ENCODE results near the gene ABLIM3. TPM values are rescaled to one million over a fixed set of nuclear protein-coding genes. Genes with fewer than 3 reads are reported as not detected.

Gene ABLIM3
- total RNA-seq, 1 experiment from 2014 or later, result 14.3 TPM

GRCh38 chr5:149223081-149223848, 82.0 kb downstream of the ABLIM3 start:
- intact Hi-C loops (cut with micrococcal nuclease), result no loop called here
- H3K27ac ChIP-seq (ENCODE audit: low read depth, low read length), result no peak overlapping the region
- H3K79me2 ChIP-seq (ENCODE audit: insufficient read depth, low read length), result no peaks in the 10 kb centered on the region
- ChIA-PET CTCF (interaction anchor here (0.8 to 1.5 kb wide), 3 partner anchors 49 to 93 kb away, joined by 4 to 8 read pairs (median 4); partner anchors contain the start of gene ABLIM3), POLR2A (no interaction called here), RAD21 (ENCODE audit: low non-redundant PET in 1 of 2, low total read pairs in 2 of 2, uncharacterized antibody in 2 of 2, unreplicated experiment in 2 of 2) (no interaction called here)
- no peaks in the 10 kb centered on the region for H3K9me2 ChIP-seq (ENCODE audit: insufficient read depth)
- no peak for TF ChIP-seq SIN3A (IDR thresholded peaks at IDR 0.05; ENCODE audit: low read depth)
- TF ChIP-seq EGR1 (IDR thresholded peaks at IDR 0.05; ENCODE audit: low read depth), result no peak
- TF ChIP-seq, protein P1, sequence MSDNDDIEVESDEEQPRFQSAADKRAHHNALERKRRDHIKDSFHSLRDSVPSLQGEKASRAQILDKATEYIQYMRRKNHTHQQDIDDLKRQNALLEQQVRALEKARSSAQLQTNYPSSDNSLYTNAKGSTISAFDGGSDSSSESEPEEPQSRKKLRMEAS (IDR thresholded peaks at IDR 0.05), result no peak
- TF ChIP-seq, protein P2, sequence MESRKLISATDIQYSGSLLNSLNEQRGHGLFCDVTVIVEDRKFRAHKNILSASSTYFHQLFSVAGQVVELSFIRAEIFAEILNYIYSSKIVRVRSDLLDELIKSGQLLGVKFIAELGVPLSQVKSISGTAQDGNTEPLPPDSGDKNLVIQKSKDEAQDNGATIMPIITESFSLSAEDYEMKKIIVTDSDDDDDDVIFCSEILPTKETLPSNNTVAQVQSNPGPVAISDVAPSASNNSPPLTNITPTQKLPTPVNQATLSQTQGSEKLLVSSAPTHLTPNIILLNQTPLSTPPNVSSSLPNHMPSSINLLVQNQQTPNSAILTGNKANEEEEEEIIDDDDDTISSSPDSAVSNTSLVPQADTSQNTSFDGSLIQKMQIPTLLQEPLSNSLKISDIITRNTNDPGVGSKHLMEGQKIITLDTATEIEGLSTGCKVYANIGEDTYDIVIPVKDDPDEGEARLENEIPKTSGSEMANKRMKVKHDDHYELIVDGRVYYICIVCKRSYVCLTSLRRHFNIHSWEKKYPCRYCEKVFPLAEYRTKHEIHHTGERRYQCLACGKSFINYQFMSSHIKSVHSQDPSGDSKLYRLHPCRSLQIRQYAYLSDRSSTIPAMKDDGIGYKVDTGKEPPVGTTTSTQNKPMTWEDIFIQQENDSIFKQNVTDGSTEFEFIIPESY (IDR thresholded peaks at IDR 0.05; ENCODE audit: extremely low read depth, insufficient replicate concordance, low read length), result no peak
- TF ChIP-seq FOSL1 (IDR thresholded peaks at IDR 0.05; ENCODE audit: low read depth), result no peak
- no peak for TF ChIP-seq ATF3 (IDR thresholded peaks at IDR 0.05)
- TF ChIP-seq EZH2phosphoT487 (IDR thresholded peaks at IDR 0.05; ENCODE audit: borderline replicate concordance), result no peak
- no peak for TF ChIP-seq TCF7L2 (IDR thresholded peaks at IDR 0.05; ENCODE audit: borderline replicate concordance, extremely low read depth, insufficient read depth, insufficient read length)
- TF ChIP-seq ELF1 (IDR thresholded peaks at IDR 0.05; ENCODE audit: borderline replicate concordance, low read depth), result no peak
- no peak for TF ChIP-seq JUND (IDR thresholded peaks at IDR 0.05)
- no peak for ATAC-seq
- peaks cover 11 to 19% of the 10 kb centered on the region in 2 experiments for H3K4me1 ChIP-seq (ENCODE audit: control insufficient read depth in 1 of 2, insufficient read depth in 2 of 2, low read length in 2 of 2)
- no peak overlapping the region for H3K4me3 ChIP-seq (replicated peaks in 1 of 2; ENCODE audit: low read depth in 1 of 2, low read length in 2 of 2)
- H3K36me3 ChIP-seq (ENCODE audit: control insufficient read depth in 1 of 2, insufficient read depth in 2 of 2, low read length in 2 of 2), result no peaks in the 10 kb centered on the region
- H4K20me1 ChIP-seq (ENCODE audit: insufficient read depth), result no peaks in the 10 kb centered on the region
- no peak overlapping the region for H2AFZ ChIP-seq (ENCODE audit: low read depth, low read length, poor library complexity, severe bottlenecking)
- H3K9me3 ChIP-seq (ENCODE audit: control insufficient read depth in 1 of 2, insufficient read depth in 1 of 2, low read depth in 1 of 2, low read length in 2 of 2), result no peaks in the 10 kb centered on the region
- BruUV-seq (replicated peaks), result no TSS peak
- no peak overlapping the region for H3K4me2 ChIP-seq (ENCODE audit: low read length)
- no peak for DNase-seq (ENCODE audit: low read depth, low spot score)
- H3K9ac ChIP-seq (ENCODE audit: low read length), result no peak overlapping the region
- no peaks in the 10 kb centered on the region for H3K27me3 ChIP-seq (ENCODE audit: insufficient read depth, low read length)

Measured in HCT116 (cell line).